Measurements from ENCODE around the gene CETN2.

The CETN2 gene

DNA sequence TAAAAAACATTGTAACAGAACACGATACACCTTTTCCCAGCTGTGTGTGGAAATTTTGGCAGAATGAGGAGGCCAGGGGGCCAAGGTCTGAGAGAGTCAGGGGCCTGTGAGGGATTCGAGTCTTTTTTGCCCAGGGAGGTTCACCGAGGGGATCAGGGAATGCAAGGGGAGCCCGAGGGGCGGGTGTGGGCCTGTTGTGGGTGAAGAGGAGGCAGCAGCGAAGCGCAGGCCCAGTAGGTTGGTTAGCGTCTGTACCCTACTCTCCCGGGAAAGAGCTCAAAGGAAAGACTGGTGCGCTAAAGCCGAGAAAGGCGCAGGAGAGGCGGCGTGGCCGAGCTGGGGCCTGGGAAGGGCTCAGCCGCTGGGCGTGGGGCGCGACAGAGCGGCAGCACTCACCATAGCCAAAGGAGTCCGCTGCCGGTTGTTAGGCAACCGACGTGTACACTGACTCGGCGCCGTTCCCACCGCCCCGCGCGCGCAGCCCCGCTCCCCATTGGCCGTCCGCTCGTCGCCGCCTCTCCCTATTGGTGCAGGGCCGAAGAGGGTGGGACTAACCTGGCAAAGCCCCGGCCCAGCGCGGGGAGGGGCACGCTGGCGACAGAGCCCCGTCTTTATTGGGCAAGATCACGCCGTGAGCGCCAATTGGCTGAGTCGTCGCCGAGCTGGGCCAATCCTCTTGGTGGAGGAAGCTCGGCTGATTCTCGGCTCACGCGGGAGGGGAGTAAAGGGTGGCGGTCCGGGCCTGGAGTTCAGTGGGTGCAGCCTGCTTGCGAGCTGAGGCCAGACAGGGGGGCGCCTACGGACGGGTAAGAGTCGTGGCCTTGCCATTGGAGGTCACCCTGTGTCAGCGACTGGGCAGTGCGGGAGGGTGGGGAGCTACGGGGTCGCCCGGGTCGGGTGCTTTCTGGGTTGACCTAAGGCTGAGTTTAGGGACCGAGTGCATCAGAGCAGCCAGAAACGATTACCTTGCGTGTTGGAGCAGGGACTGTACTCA lies at the start of gene CETN2, which contains the start of gene NSDHL:
TSS of gene CETN2 (minus strand) at position 446 of the 994 bp plus-strand sequence. CDS start at position 399, 47 bp downstream.
TSS of gene NSDHL (plus strand) at position 752 of the 994 bp plus-strand sequence. CDS start 15,262 bp downstream, outside the sequence.
- H3K9me3 ChIP-seq (ENCODE audit: control insufficient read depth, insufficient read depth, low read length): peaks cover 41% of the 10 kb centered on the region
- H3K36me3 ChIP-seq (ENCODE audit: control insufficient read depth, insufficient read depth, low read length): peaks cover 23% of the 10 kb centered on the region
- no peak within 1 kb of the TSS for H3K27ac ChIP-seq (ENCODE audit: low read depth, low read length)

DNA sequence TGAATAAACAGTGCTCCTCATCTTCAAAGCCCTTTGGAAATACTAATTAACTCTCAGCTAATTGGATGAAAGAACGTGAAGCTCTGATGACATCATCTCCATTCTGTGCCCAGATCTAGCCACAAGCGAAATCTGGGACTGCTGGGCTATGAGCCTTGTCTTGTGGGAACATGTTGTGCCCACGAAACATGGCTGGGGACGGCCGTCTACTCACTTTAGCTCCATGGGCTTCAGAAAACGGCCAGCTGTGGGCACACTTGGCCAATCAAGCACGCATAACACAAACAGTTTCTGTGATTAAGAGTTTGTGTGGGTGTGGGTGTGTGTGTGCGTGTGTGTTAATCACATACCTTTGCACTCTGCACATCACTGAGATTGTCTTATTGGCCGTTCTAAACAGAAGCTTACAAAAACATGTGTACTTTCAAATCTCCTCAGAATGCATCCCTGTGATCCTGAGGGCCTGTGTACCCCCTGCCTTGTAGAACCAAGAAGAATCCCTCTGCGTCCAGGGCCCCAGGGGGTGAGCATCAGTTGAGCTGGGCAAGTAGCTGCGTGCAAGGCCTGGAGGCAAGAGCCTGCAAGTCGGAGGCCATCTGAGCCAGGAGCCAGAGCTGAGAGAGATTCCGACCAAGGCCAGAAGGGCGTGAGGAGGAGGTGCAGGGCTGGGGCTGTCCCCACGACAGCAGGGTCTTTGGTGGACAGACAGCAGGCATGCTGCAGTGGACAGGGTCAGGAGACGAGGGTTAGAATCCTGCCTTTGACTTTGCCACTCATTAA lies 48.6 kb upstream of the CETN2 start:
- H3K4me1 ChIP-seq (ENCODE audit: control insufficient read depth, insufficient read depth, low read length): no peaks in the 10 kb centered on the region
- H3K4me3 ChIP-seq (ENCODE audit: low read depth, low read length): no peak overlapping the region

More for the DNA sequence above, at the start of gene CETN2, which contains the start of gene NSDHL:
- Histone ChIP-seq H3K4me3 (ENCODE audit: low read depth, low read length) (peak within 1 kb of the TSS; percentile 86), H3K27me3 (ENCODE audit: control insufficient read depth, insufficient read depth, low read length) (no peaks in the 10 kb centered on the region), H3K9ac (ENCODE audit: low read depth, low read length) (peak within 1 kb of the TSS; percentile 51), H3K4me1 (ENCODE audit: control insufficient read depth, insufficient read depth, low read length) (no peaks in the 10 kb centered on the region)

DNA sequence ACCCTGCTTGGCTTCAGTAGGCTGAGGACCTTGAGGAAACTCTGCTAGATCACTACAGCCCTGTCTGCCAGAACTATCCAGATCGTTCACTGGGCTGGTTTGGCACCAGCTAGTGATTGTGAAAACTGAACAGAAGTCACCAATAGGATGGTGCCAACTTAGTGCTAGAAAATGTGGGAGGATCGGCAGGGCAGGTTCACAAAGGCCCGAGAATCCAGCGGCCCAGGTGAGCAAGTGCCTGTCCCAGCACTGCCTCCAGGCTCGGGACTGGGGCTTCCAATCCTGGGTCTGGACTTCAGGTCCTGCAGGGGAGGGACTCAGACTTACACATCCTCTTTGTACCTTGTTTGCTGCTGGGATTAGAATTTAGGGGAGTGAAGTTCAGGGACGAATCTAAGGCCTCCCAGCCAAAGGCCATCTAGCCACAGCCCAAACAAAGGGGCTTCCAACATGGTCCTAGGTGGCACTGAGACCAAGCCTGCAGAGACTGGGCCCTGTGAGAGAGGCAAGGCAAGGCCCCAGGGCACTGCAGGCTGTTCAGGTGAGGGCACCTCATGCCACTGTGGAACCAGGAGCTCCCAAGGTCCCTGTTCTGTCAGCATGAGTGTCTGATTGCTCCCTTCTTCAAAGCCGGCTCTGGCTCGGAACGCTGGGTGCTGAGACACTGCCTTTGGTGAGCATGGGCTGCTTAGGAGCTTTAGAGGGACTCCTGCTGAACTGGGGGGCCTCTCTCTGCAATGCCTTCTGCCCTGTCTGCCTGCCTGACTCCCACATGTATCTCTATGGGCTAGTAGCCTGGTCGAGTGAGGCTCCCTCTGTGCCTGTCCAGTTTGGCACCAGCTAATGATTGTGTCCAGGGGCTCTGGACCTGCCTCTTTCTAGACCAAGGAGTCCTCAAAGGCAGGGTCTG lies 46.6 kb upstream of the CETN2 start:
- H3K9ac ChIP-seq (ENCODE audit: low read depth, low read length): no peak overlapping the region
- H3K36me3 ChIP-seq (ENCODE audit: control insufficient read depth, insufficient read depth, low read length): no peaks in the 10 kb centered on the region
- H3K27me3 ChIP-seq (ENCODE audit: control insufficient read depth, insufficient read depth, low read length): no peaks in the 10 kb centered on the region
- no peak overlapping the region for H3K4me3 ChIP-seq (ENCODE audit: low read depth, low read length)
- H3K27ac ChIP-seq (ENCODE audit: low read depth, low read length): no peak overlapping the region
- H3K4me1 ChIP-seq (ENCODE audit: control insufficient read depth, insufficient read depth, low read length): no peaks in the 10 kb centered on the region
- H3K9me3 ChIP-seq (ENCODE audit: control insufficient read depth, insufficient read depth, low read length): peaks cover 46% of the 10 kb centered on the region

More for the DNA sequence above, 48.6 kb upstream of the CETN2 start:
- Histone ChIP-seq H3K36me3 (ENCODE audit: control insufficient read depth, insufficient read depth, low read length) (no peaks in the 10 kb centered on the region), H3K9ac (ENCODE audit: low read depth, low read length) (no peak overlapping the region), H3K9me3 (ENCODE audit: control insufficient read depth, insufficient read depth, low read length) (peaks cover 55% of the 10 kb centered on the region), H3K27ac (ENCODE audit: low read depth, low read length) (no peak overlapping the region), H3K27me3 (ENCODE audit: control insufficient read depth, insufficient read depth, low read length) (no peaks in the 10 kb centered on the region)

DNA sequence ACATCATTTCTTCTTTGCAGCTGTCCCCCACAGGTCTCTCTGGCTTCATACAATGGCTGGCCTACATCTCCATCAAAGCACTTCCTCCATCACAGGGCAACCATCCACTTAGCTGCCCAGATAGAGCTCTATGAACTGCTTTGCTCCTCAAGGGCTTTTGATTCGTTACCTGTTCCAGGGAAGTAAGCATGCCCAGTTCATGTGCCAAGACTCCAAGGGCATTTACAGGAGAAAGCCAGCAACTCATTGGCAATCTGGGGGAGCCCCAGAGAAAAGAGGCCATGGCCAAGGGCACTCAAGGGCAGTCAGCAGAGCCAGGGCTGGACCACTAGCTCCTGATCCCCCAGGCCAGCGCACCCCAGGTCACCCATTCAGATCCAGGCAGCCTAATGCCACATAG lies 42.8 kb upstream of the CETN2 start:
- Histone ChIP-seq H3K4me3 (ENCODE audit: low read depth, low read length) (no peak overlapping the region), H3K27ac (ENCODE audit: low read depth, low read length) (no peak overlapping the region), H3K9me3 (ENCODE audit: control insufficient read depth, insufficient read depth, low read length) (peaks cover 43% of the 10 kb centered on the region), H3K4me1 (ENCODE audit: control insufficient read depth, insufficient read depth, low read length) (no peaks in the 10 kb centered on the region), H3K27me3 (ENCODE audit: control insufficient read depth, insufficient read depth, low read length) (no peaks in the 10 kb centered on the region), H3K36me3 (ENCODE audit: control insufficient read depth, insufficient read depth, low read length) (peaks cover 13% of the 10 kb centered on the region), H3K9ac (ENCODE audit: low read depth, low read length) (no peak overlapping the region)

DNA sequence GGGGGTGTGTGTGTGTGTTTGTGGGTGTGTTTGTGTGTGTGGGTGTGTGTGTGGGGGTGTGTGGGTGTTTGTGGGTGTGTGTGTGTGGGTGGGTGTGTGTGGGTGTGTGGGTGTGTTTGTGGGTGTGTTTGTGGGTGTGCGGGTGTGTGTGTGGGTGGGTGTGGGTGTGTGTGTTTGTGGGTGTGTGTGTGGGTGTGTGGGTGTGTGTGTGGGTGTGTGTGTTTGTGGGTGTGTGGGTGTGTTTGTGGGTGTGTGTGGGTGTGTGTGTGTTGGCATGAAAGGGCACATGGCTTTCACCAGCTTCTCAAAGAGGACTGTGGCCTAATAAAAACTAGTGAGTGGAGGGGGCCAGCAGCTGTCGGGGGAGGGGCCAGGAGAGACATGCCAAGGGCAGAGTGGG lies 42.0 kb upstream of the CETN2 start:
- Histone ChIP-seq H3K9me3 (ENCODE audit: control insufficient read depth, insufficient read depth, low read length) (peaks cover 41% of the 10 kb centered on the region), H3K27ac (ENCODE audit: low read depth, low read length) (no peak overlapping the region)

DNA sequence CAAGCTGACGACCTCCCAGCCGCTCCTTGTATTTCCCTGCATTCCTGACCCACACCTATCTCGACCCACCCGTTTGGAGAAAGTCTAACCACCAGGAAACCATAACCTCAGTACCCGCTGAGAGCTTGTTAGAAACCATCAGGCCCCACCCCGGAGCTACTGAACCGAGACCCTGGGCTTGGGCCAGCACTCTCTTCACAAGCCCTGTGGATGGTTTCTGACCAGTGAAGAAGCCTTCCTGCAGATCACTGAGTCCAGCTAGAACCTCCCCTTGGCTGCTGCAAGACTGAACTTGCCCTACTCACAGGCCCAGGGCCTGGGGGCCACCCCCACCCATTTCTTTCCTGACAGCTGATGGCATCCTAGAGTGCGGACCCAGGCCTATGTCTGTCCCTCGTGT lies 40.7 kb upstream of the CETN2 start:
- Histone ChIP-seq H3K4me3 (ENCODE audit: low read depth, low read length) (no peak overlapping the region), H3K27me3 (ENCODE audit: control insufficient read depth, insufficient read depth, low read length) (no peaks in the 10 kb centered on the region), H3K9ac (ENCODE audit: low read depth, low read length) (no peak overlapping the region), H3K36me3 (ENCODE audit: control insufficient read depth, insufficient read depth, low read length) (peaks cover 24% of the 10 kb centered on the region), H3K9me3 (ENCODE audit: control insufficient read depth, insufficient read depth, low read length) (peaks cover 39% of the 10 kb centered on the region), H3K27ac (ENCODE audit: low read depth, low read length) (no peak overlapping the region), H3K4me1 (ENCODE audit: control insufficient read depth, insufficient read depth, low read length) (no peaks in the 10 kb centered on the region)

More for the DNA sequence above, 42.0 kb upstream of the CETN2 start:
- Histone ChIP-seq H3K4me3 (ENCODE audit: low read depth, low read length) (no peak overlapping the region), H3K4me1 (ENCODE audit: control insufficient read depth, insufficient read depth, low read length) (no peaks in the 10 kb centered on the region), H3K27me3 (ENCODE audit: control insufficient read depth, insufficient read depth, low read length) (no peaks in the 10 kb centered on the region), H3K9ac (ENCODE audit: low read depth, low read length) (no peak overlapping the region), H3K36me3 (ENCODE audit: control insufficient read depth, insufficient read depth, low read length) (peaks cover 16% of the 10 kb centered on the region)

DNA sequence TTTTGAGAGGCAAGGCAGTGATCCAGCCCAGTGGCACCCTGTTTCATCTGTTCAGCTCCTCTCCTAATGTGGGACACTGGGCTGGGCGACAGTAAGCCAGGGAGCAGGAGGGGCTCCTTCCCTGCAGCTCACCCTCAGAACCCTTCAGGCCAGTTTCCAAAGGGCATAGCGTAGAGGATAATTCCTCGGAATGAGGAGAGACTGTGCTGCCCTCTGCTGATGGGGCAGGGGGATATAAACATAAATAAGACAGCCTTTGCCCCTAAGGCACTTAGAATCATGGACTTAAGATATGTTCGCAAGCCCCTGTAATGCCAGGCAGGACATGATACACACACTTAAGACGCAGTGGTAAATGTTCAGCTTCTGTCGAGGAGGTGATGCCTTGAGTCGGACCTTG lies 39.4 kb upstream of the CETN2 start:
- no peak overlapping the region for H3K9ac ChIP-seq (ENCODE audit: low read depth, low read length)
- no peak overlapping the region for H3K4me3 ChIP-seq (ENCODE audit: low read depth, low read length)
- H3K36me3 ChIP-seq (ENCODE audit: control insufficient read depth, insufficient read depth, low read length): peaks cover 37% of the 10 kb centered on the region
- no peak overlapping the region for H3K27ac ChIP-seq (ENCODE audit: low read depth, low read length)
- H3K4me1 ChIP-seq (ENCODE audit: control insufficient read depth, insufficient read depth, low read length): no peaks in the 10 kb centered on the region
- peaks cover 43% of the 10 kb centered on the region; the same call in 1 of the 2 replicates for H3K9me3 ChIP-seq (ENCODE audit: control insufficient read depth, insufficient read depth, low read length)
- no peaks in the 10 kb centered on the region for H3K27me3 ChIP-seq (ENCODE audit: control insufficient read depth, insufficient read depth, low read length)

DNA sequence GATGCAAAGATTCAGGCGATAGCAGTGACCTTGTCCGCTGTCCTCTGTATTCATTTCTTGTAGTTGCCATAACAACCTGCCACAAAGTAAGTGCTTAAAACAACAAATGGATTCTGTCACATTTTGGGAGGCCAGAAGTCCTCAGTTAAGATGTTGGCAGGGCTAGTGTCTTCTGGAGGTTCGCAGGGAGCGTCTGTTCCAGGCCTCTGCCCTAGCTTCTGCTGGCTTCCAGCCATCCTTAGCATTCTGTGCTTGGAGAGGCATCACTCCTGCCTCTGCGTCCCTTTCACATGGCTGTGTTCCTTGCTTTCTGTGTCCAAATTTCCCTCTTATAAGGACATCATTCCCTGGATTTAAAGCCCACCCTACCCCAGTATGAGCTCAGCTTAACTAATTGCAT lies 35.8 kb upstream of the CETN2 start:
- Histone ChIP-seq H3K9me3 (ENCODE audit: control insufficient read depth, insufficient read depth, low read length) (peaks cover 43% of the 10 kb centered on the region), H3K4me3 (ENCODE audit: low read depth, low read length) (no peak overlapping the region), H3K36me3 (ENCODE audit: control insufficient read depth, insufficient read depth, low read length) (peaks cover 61% of the 10 kb centered on the region), H3K27me3 (ENCODE audit: control insufficient read depth, insufficient read depth, low read length) (no peaks in the 10 kb centered on the region), H3K27ac (ENCODE audit: low read depth, low read length) (no peak overlapping the region), H3K4me1 (ENCODE audit: control insufficient read depth, insufficient read depth, low read length) (no peaks in the 10 kb centered on the region), H3K9ac (ENCODE audit: low read depth, low read length) (no peak overlapping the region)

DNA sequence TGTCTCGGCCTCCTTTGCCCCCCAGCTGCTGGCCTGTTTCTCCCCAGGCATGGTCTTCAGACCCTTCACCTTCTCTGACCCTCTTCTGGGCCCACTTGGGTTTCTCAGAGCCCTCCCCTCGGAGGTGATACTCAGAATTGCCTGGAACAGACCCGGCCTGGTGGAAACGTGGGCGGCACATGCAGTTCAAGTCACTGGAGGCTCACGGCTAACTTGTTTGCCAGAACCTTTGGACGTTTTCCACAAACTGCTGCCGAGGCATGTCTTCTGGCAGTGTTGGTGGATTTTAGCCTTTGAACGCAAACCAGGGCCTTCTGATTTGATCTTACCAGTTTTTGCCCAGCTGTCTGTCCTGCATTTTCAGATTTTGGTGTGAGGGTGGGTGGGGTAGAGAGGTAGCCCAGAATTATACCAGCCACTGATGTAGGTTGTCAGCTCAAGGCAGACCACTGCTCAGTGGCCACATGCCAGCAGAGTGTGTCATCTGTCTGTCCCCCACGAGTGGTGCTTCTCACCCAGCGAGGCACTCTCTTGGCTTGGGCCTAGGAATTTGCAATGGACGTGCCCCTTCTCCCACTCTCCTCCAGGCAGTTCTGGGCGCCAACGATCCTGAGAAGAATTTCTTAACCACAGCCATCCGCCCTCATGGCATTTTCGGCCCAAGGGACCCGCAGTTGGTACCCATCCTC lies 34.8 kb upstream of the CETN2 start:
- H3K36me3 ChIP-seq (ENCODE audit: control insufficient read depth, insufficient read depth, low read length): peaks cover 69% of the 10 kb centered on the region
- no peak overlapping the region for H3K27ac ChIP-seq (ENCODE audit: low read depth, low read length)
- H3K4me1 ChIP-seq (ENCODE audit: control insufficient read depth, insufficient read depth, low read length): no peaks in the 10 kb centered on the region
- no peaks in the 10 kb centered on the region for H3K27me3 ChIP-seq (ENCODE audit: control insufficient read depth, insufficient read depth, low read length)
- no peak overlapping the region for H3K4me3 ChIP-seq (ENCODE audit: low read depth, low read length)
- H3K9ac ChIP-seq (ENCODE audit: low read depth, low read length): no peak overlapping the region
- peaks cover 41% of the 10 kb centered on the region for H3K9me3 ChIP-seq (ENCODE audit: control insufficient read depth, insufficient read depth, low read length)

DNA sequence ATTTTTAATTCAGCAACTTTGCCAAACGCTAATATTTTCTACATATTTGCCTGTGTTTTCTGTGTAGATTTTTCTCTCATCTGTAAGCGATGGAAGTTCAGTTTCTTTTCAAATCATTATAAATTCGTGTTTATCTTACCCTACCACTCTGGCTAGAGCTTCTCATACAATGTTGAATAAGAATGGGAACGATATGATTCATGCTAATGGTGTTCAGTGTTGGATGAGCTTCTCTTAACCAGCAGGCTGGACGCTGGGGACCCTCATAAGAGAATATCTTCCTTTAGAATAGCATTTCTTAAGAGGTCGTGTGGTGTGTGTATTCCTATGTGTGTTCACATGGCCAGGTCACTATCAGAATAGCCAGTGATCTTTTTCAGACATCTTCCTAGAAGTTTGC lies 31.3 kb upstream of the CETN2 start:
- no peak overlapping the region for H3K4me3 ChIP-seq (ENCODE audit: low read depth, low read length)
- H3K27me3 ChIP-seq (ENCODE audit: control insufficient read depth, insufficient read depth, low read length): no peaks in the 10 kb centered on the region

More for the DNA sequence above, 31.3 kb upstream of the CETN2 start:
- H3K9me3 ChIP-seq (ENCODE audit: control insufficient read depth, insufficient read depth, low read length): peaks cover 54% of the 10 kb centered on the region
- H3K4me1 ChIP-seq (ENCODE audit: control insufficient read depth, insufficient read depth, low read length): no peaks in the 10 kb centered on the region
- peaks cover 69% of the 10 kb centered on the region for H3K36me3 ChIP-seq (ENCODE audit: control insufficient read depth, insufficient read depth, low read length)
- no peak overlapping the region for H3K9ac ChIP-seq (ENCODE audit: low read depth, low read length)
- H3K27ac ChIP-seq (ENCODE audit: low read depth, low read length): no peak overlapping the region
